ENCODE measurements around the gene SPOCK2. TPM values are rescaled to one million over a fixed set of nuclear protein-coding genes. Genes with fewer than 3 reads are reported as not detected.

Gene SPOCK2
- total RNA-seq, 1 donor from 2014 or later = 63.7 TPM

GRCh38 chr10:72076756-72077155 is 11.6 kb downstream of the SPOCK2 start:
- no peak for DNase-seq (ENCODE audit: low read depth)
- H3K4me3 ChIP-seq (ENCODE audit: low read depth, low read length) = no peak overlapping the region
- TF ChIP-seq CTCF (conservative IDR thresholded peaks at IDR 0.05; ENCODE audit: low read depth, low read length) = no peak

DNA sequence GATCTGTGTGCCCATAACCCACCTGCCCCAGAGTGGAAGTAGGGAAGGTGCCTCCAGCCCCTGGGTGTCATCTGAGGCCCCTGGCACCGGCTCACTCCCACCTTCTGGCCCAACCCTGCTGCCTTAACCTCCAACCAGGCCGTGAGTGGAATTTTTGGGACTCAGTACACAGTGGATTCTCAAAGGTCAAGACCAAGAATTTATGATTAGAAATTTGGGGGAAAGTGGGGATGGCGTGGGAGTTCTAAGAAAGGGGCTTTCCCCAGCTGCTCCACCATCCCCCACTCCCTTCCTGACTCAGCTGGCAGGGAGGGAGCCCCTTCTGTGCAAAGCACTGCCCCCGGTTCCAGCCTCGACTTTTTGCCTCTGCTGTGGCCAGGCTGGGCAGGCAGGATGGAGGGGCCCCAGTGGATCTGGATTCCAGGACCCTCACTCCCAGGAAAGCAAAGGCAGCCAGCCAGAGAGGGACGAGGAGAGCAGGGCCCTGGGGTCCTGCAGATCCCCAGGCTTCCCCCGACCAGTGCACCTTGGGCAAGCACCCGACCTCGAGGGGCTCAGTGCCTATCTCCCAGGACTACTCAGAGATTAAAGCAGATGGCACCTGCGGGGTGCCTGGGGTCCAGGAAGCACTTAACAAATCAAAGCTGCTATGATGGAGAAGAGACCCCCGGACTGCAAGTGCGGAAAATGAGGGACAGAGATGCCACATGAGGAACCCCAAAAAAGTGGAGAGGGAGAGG is 12.8 kb downstream of the SPOCK2 start:
- H3K4me3 ChIP-seq (ENCODE audit: low read depth, low read length) = no peak overlapping the region
- no peak for DNase-seq (ENCODE audit: low read depth)
- no peak for TF ChIP-seq CTCF (conservative IDR thresholded peaks at IDR 0.05; ENCODE audit: low read depth, low read length)

DNA sequence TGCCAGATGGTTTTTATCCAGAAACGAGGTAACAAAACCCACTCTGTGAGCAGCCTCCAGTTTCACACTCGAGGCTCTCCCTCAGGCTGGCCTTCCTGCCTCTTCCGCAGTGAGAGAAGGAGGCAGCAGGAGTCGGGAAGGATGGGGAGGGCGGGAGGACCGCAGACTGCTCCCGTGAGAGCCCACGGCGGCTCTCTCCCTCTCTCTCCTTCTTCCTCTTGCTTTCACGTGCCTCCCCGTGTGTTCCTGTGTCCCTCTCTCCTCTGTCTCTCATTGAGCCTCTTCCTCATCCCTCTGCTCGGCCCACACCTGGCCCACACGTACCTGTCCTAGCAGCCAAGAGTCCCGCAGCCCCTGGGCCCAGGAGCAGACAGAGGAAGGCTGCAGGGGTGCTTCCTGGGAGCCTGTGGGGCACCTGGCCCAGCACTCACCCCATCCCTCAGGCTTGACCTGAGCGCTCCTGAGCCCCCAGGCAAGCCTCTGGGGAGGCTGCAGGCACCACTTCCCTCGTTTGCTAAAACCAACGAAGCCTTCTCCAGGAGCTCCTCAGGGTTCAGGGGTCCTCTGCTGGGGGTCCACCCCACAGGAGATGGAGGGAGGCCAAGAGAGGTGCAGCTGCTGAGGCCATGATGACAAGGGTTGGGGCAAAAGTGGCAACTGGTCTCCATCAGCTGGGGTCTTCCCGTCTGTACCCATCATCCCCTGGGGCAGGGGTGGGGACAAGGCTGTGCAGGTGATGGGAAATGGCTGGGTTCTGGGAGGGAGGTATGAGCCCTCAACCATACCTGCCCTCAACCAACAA is 13.6 kb downstream of the SPOCK2 start:
- no peak for DNase-seq (ENCODE audit: low read depth)

GRCh38 chr10:72073708-72074573 is 14.4 kb downstream of the SPOCK2 start:
- no peak for DNase-seq (ENCODE audit: low read depth)
- TF ChIP-seq CTCF (conservative IDR thresholded peaks at IDR 0.05; ENCODE audit: low read depth, low read length) = no peak
- no peak overlapping the region for H3K4me3 ChIP-seq (ENCODE audit: low read depth, low read length)

More for the DNA sequence above, 13.6 kb downstream of the SPOCK2 start:
- H3K4me3 ChIP-seq (ENCODE audit: low read depth, low read length) = no peak overlapping the region
- TF ChIP-seq CTCF (conservative IDR thresholded peaks at IDR 0.05; ENCODE audit: low read depth, low read length) = no peak

GRCh38 chr10:72072639-72073038 is 15.7 kb downstream of the SPOCK2 start:
- DNase-seq (ENCODE audit: low read depth) = no peak
- no peak overlapping the region for H3K4me3 ChIP-seq (ENCODE audit: low read depth, low read length)
- no peak for TF ChIP-seq CTCF (conservative IDR thresholded peaks at IDR 0.05; ENCODE audit: low read depth, low read length)

DNA sequence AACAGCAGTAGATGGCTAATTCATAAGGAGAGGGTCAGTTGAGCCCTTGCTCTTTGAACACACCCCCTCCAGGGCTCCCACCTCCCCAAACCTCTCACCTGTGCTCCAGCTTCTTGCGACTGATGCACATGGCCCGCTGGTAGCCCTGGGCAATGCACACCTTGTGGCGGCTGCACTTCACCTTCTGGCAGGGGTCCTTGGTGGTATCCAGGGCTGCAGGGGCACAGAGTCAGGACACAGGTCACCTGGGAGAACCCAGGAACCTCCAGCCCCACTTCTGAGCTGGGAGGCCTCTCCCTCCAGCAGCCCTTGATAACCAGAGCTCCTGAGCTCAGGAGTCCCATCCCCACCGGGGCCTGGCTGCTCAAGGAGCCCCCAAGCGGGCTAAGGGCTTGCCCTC is 16.3 kb downstream of the SPOCK2 start:
- no peak for DNase-seq (ENCODE audit: low read depth)
- no peak for TF ChIP-seq CTCF (conservative IDR thresholded peaks at IDR 0.05; ENCODE audit: low read depth, low read length)

More for the DNA sequence above, 16.3 kb downstream of the SPOCK2 start:
- H3K4me3 ChIP-seq (ENCODE audit: low read depth, low read length) = no peak overlapping the region
